Thyroid gland (tissue), 4 donors: ENCODE data around the gene DNMT3A.

ENCODE experiments used
- CTCF ChIP-seq, 6 experiments: fragments of 200-600 bp in 3 of 6; fragments of 450-650 bp in 3 of 6; sonication (generic) in 3 of 6; IDR thresholded peaks; one replicate each; pipeline ENCODE4 v1.5.1; 2016 to 2019; ENCODE audit warnings: antibody characterized with exemption in 6 of 6, mild to moderate bottlenecking in 2 of 6, inconsistent platforms in 1 of 6, moderate library complexity in 1 of 6
- POLR2A ChIP-seq, 2 donors: fragments of 450-650 bp; IDR thresholded peaks; one replicate each; pipeline ENCODE4 v1.6.1; 2017; ENCODE audit warnings: antibody characterized with exemption in 2 of 2, mild to moderate bottlenecking in 2 of 2, moderate library complexity in 1 of 2

- TF ChIP-seq CTCF (IDR thresholded peaks at IDR 0.05) (no peak), POLR2A (IDR thresholded peaks at IDR 0.05) (no peak)
These were observed 5.8 kb downstream of the DNMT3A start for GRCh38 chr2:25335971-25336370.
